Measurements from ENCODE around the gene ARL8B.
A peak's percentile ranks its signal among the peaks of the same experiment; 100 is the strongest.
"Not testable (repeated sequence)": the region's sequence is repeated elsewhere in the genome, so short reads cannot be mapped to it uniquely, and the experiment has no call there.

The ARL8B gene

GRCh38 chr3:5113726-5114125, 8.4 kb upstream of the ARL8B start:
- not testable (repeated sequence) for DNase-seq

- DNase-seq, result no peak
Observed at GRCh38 chr3:5115506-5116162, 6.5 kb upstream of the ARL8B start.

- DNase-seq, result no peak
Observed at GRCh38 chr3:5116538-5116937, 5.6 kb upstream of the ARL8B start.

GRCh38 chr3:5120446-5120845, 1.6 kb upstream of the ARL8B start:
- no peak for DNase-seq

- peak; percentile 50 for DNase-seq
Observed at GRCh38 chr3:5122741-5123706, 932 bp downstream of the ARL8B start.

- no peak for DNase-seq
Observed at GRCh38 chr3:5123937-5124336, 1.8 kb downstream of the ARL8B start.

- DNase-seq, result peak; percentile 56
Observed at GRCh38 chr3:5126586-5126985, 4.5 kb downstream of the ARL8B start.

GRCh38 chr3:5128849-5129248, 6.8 kb downstream of the ARL8B start:
- no peak for DNase-seq

- no peak for DNase-seq
Observed at GRCh38 chr3:5133239-5134018, 11.3 kb downstream of the ARL8B start.

GRCh38 chr3:5134019-5134391, 11.9 kb downstream of the ARL8B start:
- DNase-seq, result no peak

- no peak for DNase-seq
Observed at GRCh38 chr3:5134499-5134898, 12.4 kb downstream of the ARL8B start.

GRCh38 chr3:5136211-5136918, 14.3 kb downstream of the ARL8B start:
- DNase-seq, result no peak

GRCh38 chr3:5136919-5137429, 14.9 kb downstream of the ARL8B start:
- DNase-seq, result no peak

- peak; percentile 19 for DNase-seq
Observed at GRCh38 chr3:5138214-5138981, 16.3 kb downstream of the ARL8B start.

- no peak for DNase-seq
Observed at GRCh38 chr3:5140230-5140621, 18.1 kb downstream of the ARL8B start.

- no peak for DNase-seq
Observed at GRCh38 chr3:5140839-5141238, 18.7 kb downstream of the ARL8B start.

GRCh38 chr3:5141760-5142159, 19.7 kb downstream of the ARL8B start:
- DNase-seq, result no peak

- DNase-seq, result no peak
Observed at GRCh38 chr3:5143464-5143863, 21.4 kb downstream of the ARL8B start.

GRCh38 chr3:5144316-5144994, 22.4 kb downstream of the ARL8B start:
- DNase-seq, result no peak

- DNase-seq, result no peak
Observed at GRCh38 chr3:5145120-5145519, 23.0 kb downstream of the ARL8B start.

GRCh38 chr3:5147152-5147551, 25.1 kb downstream of the ARL8B start:
- not testable (repeated sequence) for DNase-seq
